Naive thymus-derived CD4-positive, alpha-beta T cell (primary cell): ENCODE results near the gene PAQR5. TPM values are rescaled to one million over a fixed set of nuclear protein-coding genes. Genes with fewer than 3 reads are reported as not detected.
A peak's percentile ranks its signal among the peaks of the same experiment; 100 is the strongest.

ENCODE experiments used
- ATAC-seq: fragments of 150-1000 bp; cut with Tn5 transposase; 2 replicates; pipeline ENCODE4 v1.10.0; 2021; ENCODE audit warnings: mild to moderate bottlenecking, moderate library complexity
- CTCF ChIA-PET: fragments of 350-600 bp; sonication (Branson Sonifier 250); formaldehyde crosslinking; loops from one replicate; lab custom pipeline; 2021; ENCODE audit warnings: antibody characterized with exemption; lab: Charles Lee
- POLR2A ChIA-PET: fragments of 350-600 bp; sonication (Branson Sonifier 250); formaldehyde crosslinking; loops from one replicate; lab custom pipeline; 2021; ENCODE audit warnings: antibody characterized with exemption, inconsistent platforms; lab: Charles Lee
- DNase-seq, 9 donors: peaks; one replicate each; pipeline versions ENCODE4 v3.0.0 to v3.0.0-alpha.2; 2020 to 2022; ENCODE audit warnings: mixed read lengths in 1 of 9
- H3K27ac ChIP-seq: one replicate; pipeline ENCODE4 v1.7.0; 2013; ENCODE audit warnings: mild to moderate bottlenecking, low read depth, low read length, moderate library complexity
- H3K27me3 ChIP-seq, 2 donors: one replicate each; pipeline ENCODE4 v1.7.0; 2013; ENCODE audit warnings: low read length in 2 of 2, mild to moderate bottlenecking in 2 of 2, moderate library complexity in 2 of 2; ENCODE audit not compliant: control insufficient read depth in 2 of 2, insufficient read depth in 2 of 2
- H3K36me3 ChIP-seq, 3 experiments: 1 replicate in 2 of 3; 2 replicates in 1 of 3; pipeline ENCODE4 v1.7.0; 2013; ENCODE audit warnings: low read length in 3 of 3, mild to moderate bottlenecking in 3 of 3, moderate library complexity in 1 of 3; ENCODE audit not compliant: insufficient read depth in 3 of 3, control insufficient read depth in 2 of 3
- H3K4me1 ChIP-seq, 2 donors: one replicate each; pipeline ENCODE4 v1.7.0; 2013; ENCODE audit warnings: low read length in 2 of 2, mild to moderate bottlenecking in 2 of 2, moderate library complexity in 1 of 2; ENCODE audit not compliant: control insufficient read depth in 2 of 2, insufficient read depth in 2 of 2
- H3K4me3 ChIP-seq: 2 replicates; pipeline ENCODE4 v1.7.0; 2013; ENCODE audit warnings: mild to moderate bottlenecking, low read length
- H3K9me3 ChIP-seq, 3 experiments: 1 replicate in 2 of 3; 2 replicates in 1 of 3; pipeline ENCODE4 v1.7.0; 2013; ENCODE audit warnings: low read length in 3 of 3; ENCODE audit not compliant: control insufficient read depth in 2 of 3
- H3K27ac Mint-ChIP-seq, 9 donors: one replicate each; pipeline ENCODE4 v1.8.0; 2020 to 2022; ENCODE audit warnings: mixed read lengths in 9 of 9, mild to moderate bottlenecking in 8 of 9, moderate library complexity in 5 of 9, inconsistent platforms in 2 of 9
- H3K27me3 Mint-ChIP-seq, 5 donors: one replicate each; pipeline ENCODE4 v1.8.0; 2021 to 2022; ENCODE audit warnings: mixed read lengths in 5 of 5, mild to moderate bottlenecking in 1 of 5
- H3K36me3 Mint-ChIP-seq, 5 donors: one replicate each; pipeline ENCODE4 v1.8.0; 2020 to 2022; ENCODE audit warnings: mixed read lengths in 5 of 5, mild to moderate bottlenecking in 3 of 5, inconsistent platforms in 1 of 5
- H3K4me1 Mint-ChIP-seq, 7 donors: one replicate each; pipeline ENCODE4 v1.8.0; 2020 to 2022; ENCODE audit warnings: mixed read lengths in 7 of 7, mild to moderate bottlenecking in 3 of 7, inconsistent platforms in 1 of 7
- H3K4me3 Mint-ChIP-seq, 10 donors: one replicate each; pipeline ENCODE4 v1.8.0; 2020 to 2022; ENCODE audit warnings: mild to moderate bottlenecking in 10 of 10, mixed read lengths in 10 of 10, moderate library complexity in 6 of 10, inconsistent platforms in 2 of 10
- H3K9me3 Mint-ChIP-seq, 11 donors: one replicate each; pipeline ENCODE4 v1.8.0; 2020 to 2022; ENCODE audit warnings: mixed read lengths in 11 of 11, mild to moderate bottlenecking in 4 of 11, inconsistent platforms in 1 of 11, moderate library complexity in 1 of 11
- intact Hi-C, 2 donors: fragments of 100-400 bp; cut with micrococcal nuclease; formaldehyde crosslinking; loops; one replicate each; pipeline ENCODE4 v1.15.1; 2023
- polyA plus RNA-seq, 2 donors: library from polyadenylated mRNA; unstranded; fragments of 300-500 nt; fragmentation: Illumina TruSeq; gene quantifications; one replicate each; pipeline ENCODE4 v1.2.3, GENCODE V29; 2021
- total RNA-seq, 6 experiments: library from RNA in 5 of 6; stranded (reverse) in 5 of 6; gene quantifications; 1 replicate in 5 of 6; 2 replicates in 1 of 6; pipeline ENCODE4 v1.2.3 and lab custom pipeline; 2021 to 2026

The PAQR5 gene
- total and polyA plus RNA-seq, 7 experiments from 2014 or later, result 0.11 TPM; not detected in 6

DNA sequence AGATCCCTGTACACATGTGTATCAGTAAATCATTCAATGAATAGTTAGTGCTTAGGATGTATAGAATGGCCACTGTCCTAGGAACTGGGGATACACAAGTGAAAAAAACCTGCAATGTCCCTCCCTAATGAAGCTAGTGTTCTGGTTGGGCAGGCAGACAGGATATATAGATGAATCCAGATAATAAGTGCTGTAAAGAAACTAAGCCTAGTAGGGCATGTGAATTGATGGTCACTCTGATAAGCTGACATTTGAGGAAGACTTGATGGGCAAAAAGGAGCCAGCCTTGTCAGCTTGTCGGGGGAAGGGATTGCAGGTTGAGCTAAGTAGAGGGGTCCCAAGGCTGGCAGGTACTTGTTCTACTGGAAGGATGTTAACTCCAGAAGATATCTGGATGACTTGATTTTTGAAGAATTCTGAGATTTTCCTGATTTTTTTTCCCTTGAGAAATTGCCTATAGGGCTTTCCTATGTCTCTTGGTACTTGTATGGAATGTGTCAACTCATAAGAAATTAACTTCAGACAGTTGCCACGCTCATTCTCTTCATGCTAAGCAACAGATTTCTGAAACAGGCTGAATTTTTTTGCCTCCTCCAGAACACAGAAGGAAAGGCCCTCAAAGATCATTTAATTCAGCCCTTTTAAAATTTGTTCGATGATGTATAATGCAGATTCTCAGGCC, 109.1 kb downstream of the PAQR5 start:
- DNase-seq (no peak), ATAC-seq (no peak)
- Histone ChIP-seq H3K4me3 (no peak overlapping the region), H3K36me3 (no peaks in the 10 kb centered on the region), H3K4me1 (no peaks in the 10 kb centered on the region), H3K27ac (no peak overlapping the region), H3K27me3 (peaks cover 0 to 2% of the 10 kb centered on the region in 2 donors), H3K9me3 (no peaks in the 10 kb centered on the region)
- no peak overlapping the region for H3K27ac Mint-ChIP-seq
- CTCF ChIA-PET, result interaction anchor here (0.6 kb wide), 1 partner anchor 448 kb away, joined by 3 read pairs; no protein-coding TSS in a partner anchor
- no peaks in the 10 kb centered on the region for H3K36me3 Mint-ChIP-seq
- intact Hi-C loops, result no loop called here
- H3K4me3 Mint-ChIP-seq, result no peak overlapping the region
- peaks cover 5 to 29% (median 7%) of the 10 kb centered on the region in 5 donors for H3K27me3 Mint-ChIP-seq
- POLR2A ChIA-PET, result no interaction called here
- no peaks in the 10 kb centered on the region for H3K4me1 Mint-ChIP-seq
- H3K9me3 Mint-ChIP-seq, result no peaks in the 10 kb centered on the region

DNA sequence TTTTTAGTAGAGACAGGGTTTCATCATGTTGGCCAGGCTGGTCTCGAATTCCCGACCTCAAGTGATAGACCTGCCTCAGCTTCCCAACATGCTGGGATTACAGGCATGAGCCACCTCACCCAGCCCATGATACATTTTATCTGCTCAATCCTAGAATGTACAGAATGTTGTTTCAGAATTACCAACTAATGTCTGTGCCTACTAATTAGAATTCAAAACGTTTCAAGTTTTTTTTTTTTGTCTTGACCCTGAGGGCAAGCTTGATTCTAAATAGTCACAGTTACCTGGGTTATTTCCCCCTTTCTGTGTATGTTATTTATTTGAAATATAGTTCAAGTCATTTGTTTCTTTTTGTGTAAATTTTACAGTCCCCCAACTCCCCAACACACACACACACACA, 110.1 kb downstream of the PAQR5 start:
- ChIA-PET CTCF (no interaction called here), POLR2A (interaction anchor here (0.6 to 0.8 kb wide), 2 partner anchors 171 to 595 kb away, joined by 4 to 5 read pairs; no protein-coding TSS in a partner anchor)
- ATAC-seq (no peak), DNase-seq (no peak)
- no peak overlapping the region for H3K27ac ChIP-seq
- Mint-ChIP-seq H3K4me3 (no peak overlapping the region), H3K9me3 (peaks cover 0 to under 1% (median 0%) of the 10 kb centered on the region in 11 donors), H3K4me1 (peaks cover 0 to 5% (median 2%) of the 10 kb centered on the region in 7 donors), H3K27ac (no peak overlapping the region), H3K27me3 (peaks cover 5 to 29% (median 7%) of the 10 kb centered on the region in 5 donors), H3K36me3 (no peaks in the 10 kb centered on the region)
- H3K4me1 ChIP-seq, result no peaks in the 10 kb centered on the region
- H3K36me3 ChIP-seq, result no peaks in the 10 kb centered on the region
- no peaks in the 10 kb centered on the region for H3K9me3 ChIP-seq
- peaks cover 0 to 2% of the 10 kb centered on the region in 2 donors for H3K27me3 ChIP-seq
- no peak overlapping the region for H3K4me3 ChIP-seq
- intact Hi-C loops, result no loop called here

DNA sequence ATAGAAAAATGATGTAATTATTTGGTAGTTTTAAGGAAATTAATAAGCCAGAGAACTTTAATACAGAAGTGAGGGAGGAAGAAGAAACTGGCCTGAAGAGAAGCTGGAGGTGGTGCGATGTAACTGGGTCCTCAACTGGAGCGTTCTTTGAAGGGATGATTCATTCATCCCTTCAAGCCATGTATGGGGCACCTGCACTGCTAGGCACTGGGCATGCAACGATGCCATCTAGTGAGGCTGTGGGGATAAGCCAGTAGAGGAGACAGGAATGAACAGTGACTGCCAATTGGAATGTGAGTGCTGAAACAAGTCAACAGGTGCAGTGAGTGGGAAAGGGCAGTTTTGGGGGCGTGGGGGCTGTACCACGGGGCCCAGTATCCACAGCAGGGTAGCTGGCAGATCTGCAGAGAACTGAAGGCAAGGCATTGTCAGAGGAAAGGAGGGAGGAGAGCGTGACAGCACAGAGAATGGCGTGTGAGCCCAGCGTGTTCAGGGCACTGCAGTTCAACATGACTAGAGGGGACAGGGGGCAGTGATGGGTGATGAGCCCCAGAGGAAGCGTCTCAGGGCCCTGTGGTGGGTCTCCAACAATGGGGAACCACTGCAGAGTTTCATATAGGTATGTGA, 111.6 kb downstream of the PAQR5 start:
- H3K9me3 ChIP-seq, result no peaks in the 10 kb centered on the region
- intact Hi-C loops, result loop anchor here (10.0 kb wide), 2 partner anchors 596 to 1136 kb away; partner anchors contain the start of gene FEM1B (in 2 of the 2)
- DNase-seq, result no peak
- Mint-ChIP-seq H3K4me1 (peaks cover 0 to 12% (median 7%) of the 10 kb centered on the region in 7 donors), H3K9me3 (peaks cover 0 to 2% (median 0%) of the 10 kb centered on the region in 11 donors), H3K27ac (no peak overlapping the region), H3K27me3 (peaks cover 5 to 17% (median 13%) of the 10 kb centered on the region in 5 donors), H3K36me3 (no peaks in the 10 kb centered on the region), H3K4me3 (no peak overlapping the region)
- ATAC-seq, result no peak
- peaks cover 0 to 4% of the 10 kb centered on the region in 2 donors for H3K4me1 ChIP-seq
- ChIA-PET POLR2A (interaction anchor here (2.1 kb wide), 1 partner anchor 42 kb away, joined by 10 read pairs; the partner anchor contains the start of gene RPLP1), CTCF (no interaction called here)
- peaks cover 2 to 3% of the 10 kb centered on the region in 2 donors for H3K27me3 ChIP-seq
- no peaks in the 10 kb centered on the region for H3K36me3 ChIP-seq
- H3K27ac ChIP-seq, result no peak overlapping the region
- no peak overlapping the region for H3K4me3 ChIP-seq

DNA sequence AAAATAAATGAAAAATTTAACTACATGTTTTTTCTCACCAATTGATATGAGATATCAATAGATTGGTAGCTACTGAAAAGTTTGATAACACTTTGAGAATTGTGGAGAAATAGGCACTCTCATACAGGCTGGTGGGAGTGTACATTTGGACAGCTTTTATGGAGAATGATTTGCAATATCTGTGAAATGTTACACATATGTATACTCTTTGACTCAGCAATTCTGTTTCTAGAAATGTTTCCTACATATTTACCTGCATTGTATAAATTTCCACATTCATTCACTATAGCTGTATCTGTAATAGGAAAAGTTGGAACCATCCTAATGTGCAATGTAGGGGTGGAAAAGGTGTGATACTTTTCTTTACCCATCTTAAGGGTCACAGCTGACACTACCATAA, 113.6 kb downstream of the PAQR5 start:
- Mint-ChIP-seq H3K9me3 (peaks cover 0 to 2% (median 0%) of the 10 kb centered on the region in 11 donors), H3K4me1 (peaks cover 0 to 24% (median 7%) of the 10 kb centered on the region in 7 donors), H3K4me3 (no peak overlapping the region), H3K36me3 (peaks cover 0 to 2% (median 0%) of the 10 kb centered on the region in 5 donors), H3K27me3 (peaks cover 4 to 24% (median 12%) of the 10 kb centered on the region in 5 donors), H3K27ac (no peak overlapping the region)
- ChIA-PET POLR2A (no interaction called here), CTCF (interaction anchor here (1.4 kb wide), 1 partner anchor 41 kb away, joined by 4 read pairs; the partner anchor contains the start of gene RPLP1)
- no peak for ATAC-seq
- no peak for DNase-seq
- Histone ChIP-seq H3K9me3 (no peaks in the 10 kb centered on the region), H3K4me3 (no peak overlapping the region), H3K27ac (no peak overlapping the region), H3K27me3 (peaks cover 0 to 9% of the 10 kb centered on the region in 2 donors), H3K36me3 (no peaks in the 10 kb centered on the region), H3K4me1 (peaks cover 0 to 4% of the 10 kb centered on the region in 2 donors)
- intact Hi-C loops, result loop anchor here (10.0 kb wide), 2 partner anchors 597 to 1137 kb away; partner anchors contain the start of gene FEM1B (in 2 of the 2)

DNA sequence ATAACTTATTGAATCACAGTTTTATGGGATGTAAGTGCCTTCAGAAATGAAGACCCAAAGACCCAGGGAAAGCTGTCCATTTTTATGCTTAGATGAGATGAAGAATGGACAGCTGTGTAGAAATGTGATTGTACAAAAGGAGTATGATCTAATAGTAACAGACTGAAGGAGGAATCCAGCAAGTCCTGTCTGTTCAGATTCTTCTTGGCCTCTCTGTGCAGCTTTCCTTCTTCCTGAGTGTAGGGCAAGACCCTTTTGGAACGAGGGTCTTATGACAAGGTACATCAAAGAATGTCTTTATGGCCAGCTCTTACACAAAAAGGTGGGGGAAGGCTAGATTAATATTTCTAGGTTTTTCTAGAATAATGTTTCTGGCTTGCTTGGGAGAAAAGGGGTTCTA, 114.0 kb downstream of the PAQR5 start:
- H3K27me3 ChIP-seq, result peaks cover 0 to 9% of the 10 kb centered on the region in 2 donors
- intact Hi-C loops, result loop anchor here (10.0 kb wide), 2 partner anchors 598 to 1138 kb away; partner anchors contain the start of gene FEM1B (in 2 of the 2)
- H3K36me3 ChIP-seq, result no peaks in the 10 kb centered on the region
- H3K4me3 Mint-ChIP-seq, result no peak overlapping the region
- H3K27me3 Mint-ChIP-seq, result peaks cover 4 to 26% (median 10%) of the 10 kb centered on the region in 5 donors
- ChIA-PET POLR2A (no interaction called here), CTCF (interaction anchor here (1.4 kb wide), 1 partner anchor 41 kb away, joined by 4 read pairs; the partner anchor contains the start of gene RPLP1)
- peaks cover 0 to 4% of the 10 kb centered on the region in 2 donors for H3K4me1 ChIP-seq
- peak overlapping the region in 1 of 9 donors; percentile 25 for H3K27ac Mint-ChIP-seq
- peaks cover 0 to 29% (median 7%) of the 10 kb centered on the region in 7 donors for H3K4me1 Mint-ChIP-seq
- H3K4me3 ChIP-seq, result no peak overlapping the region
- ATAC-seq (no peak), DNase-seq (no peak)
- no peaks in the 10 kb centered on the region for H3K9me3 ChIP-seq
- H3K36me3 Mint-ChIP-seq, result peaks cover 0 to 5% (median 0%) of the 10 kb centered on the region in 5 donors
- H3K9me3 Mint-ChIP-seq, result peaks cover 0 to 2% (median 0%) of the 10 kb centered on the region in 11 donors
- no peak overlapping the region for H3K27ac ChIP-seq
